Measurements from ENCODE around the gene INAFM1.

Gene INAFM1

DNA sequence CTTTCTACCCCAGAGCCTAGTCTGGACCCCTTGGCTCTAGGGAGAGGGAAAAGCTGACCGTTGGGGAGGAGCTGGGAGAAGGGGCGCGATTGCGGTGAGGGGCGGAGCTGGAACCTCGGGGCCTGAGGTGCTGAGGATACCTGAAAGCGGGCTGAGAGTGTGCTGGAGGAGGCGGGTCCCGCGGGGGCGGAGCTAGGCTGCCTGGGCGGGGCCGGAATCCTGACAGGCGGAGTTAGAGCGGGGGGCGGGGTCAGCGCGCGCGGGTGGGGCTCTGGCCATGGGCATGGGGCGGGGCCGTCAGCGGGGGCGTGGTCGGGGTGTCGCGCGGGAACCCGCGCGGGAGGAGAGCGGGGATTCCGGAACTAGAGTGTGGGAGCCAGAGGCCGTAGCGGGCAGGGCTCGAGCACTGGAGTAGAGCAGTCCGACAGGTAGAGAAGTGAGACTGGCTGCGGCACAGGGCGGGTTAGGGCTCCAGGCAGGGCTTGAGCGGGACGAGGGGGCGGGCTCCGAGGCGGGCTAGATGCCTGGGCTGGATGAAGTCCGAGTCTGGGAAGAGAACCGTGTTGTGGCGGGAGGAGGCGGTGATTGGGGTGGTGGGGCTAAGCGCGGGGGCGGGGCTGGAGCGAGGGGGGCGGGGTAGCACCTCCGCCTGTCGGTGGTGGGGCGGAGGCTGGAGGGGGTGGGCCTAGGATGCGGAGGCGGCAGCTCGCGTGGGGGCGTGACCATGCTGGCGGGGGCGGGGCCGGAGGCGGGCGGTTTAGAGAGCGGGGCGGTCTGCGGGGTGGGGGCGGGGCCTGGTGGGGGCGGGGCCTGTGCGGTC lies at the start of gene INAFM1:
INAFM1 (plus strand) TSS at position 815 of the 820 bp plus-strand sequence. CDS start 35 bp downstream, outside the sequence.
- in situ Hi-C loops (cut with MboI; ENCODE audit: low sequenced_read_pairs) = no loop called here

DNA sequence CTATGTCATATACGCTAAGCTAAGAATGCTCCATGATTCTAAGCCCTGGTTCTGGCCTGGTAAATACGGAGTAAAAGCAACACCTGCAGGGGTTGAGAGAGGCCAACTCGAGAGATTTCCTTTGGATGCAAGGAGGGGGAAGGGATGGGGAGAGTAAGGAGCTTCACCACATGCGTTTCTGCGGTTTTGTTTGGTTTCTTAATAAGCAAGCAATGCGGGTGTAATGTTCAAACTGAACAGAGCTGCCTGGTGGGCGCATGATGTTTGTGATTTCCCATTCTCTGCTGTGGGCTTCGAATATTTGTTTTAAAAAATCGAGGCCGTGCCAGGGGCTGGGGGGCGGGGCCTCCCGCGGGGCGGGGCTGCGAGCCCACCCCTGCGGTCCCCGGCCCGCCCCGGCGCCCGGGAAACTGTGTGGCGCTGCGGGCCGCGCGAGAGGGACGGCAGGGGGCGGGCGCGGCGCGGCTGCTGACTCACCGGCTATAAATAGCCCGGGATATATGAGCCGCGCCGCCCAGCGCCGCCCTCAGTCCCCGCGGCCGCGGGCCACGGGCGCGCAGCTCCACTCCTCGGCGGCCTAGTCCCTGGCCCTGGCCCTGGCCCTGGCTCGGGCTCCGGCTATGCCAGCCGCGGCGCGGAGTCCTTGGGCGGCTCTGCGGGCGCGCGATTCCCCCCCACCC lies 48.8 kb upstream of the INAFM1 start:
- in situ Hi-C loops (cut with MboI; ENCODE audit: low sequenced_read_pairs) = no loop called here

- in situ Hi-C loops (cut with MboI; ENCODE audit: low sequenced_read_pairs) = no loop called here
Measured at GRCh38 chr19:47226426-47227351, 48.0 kb upstream of the INAFM1 start.

DNA sequence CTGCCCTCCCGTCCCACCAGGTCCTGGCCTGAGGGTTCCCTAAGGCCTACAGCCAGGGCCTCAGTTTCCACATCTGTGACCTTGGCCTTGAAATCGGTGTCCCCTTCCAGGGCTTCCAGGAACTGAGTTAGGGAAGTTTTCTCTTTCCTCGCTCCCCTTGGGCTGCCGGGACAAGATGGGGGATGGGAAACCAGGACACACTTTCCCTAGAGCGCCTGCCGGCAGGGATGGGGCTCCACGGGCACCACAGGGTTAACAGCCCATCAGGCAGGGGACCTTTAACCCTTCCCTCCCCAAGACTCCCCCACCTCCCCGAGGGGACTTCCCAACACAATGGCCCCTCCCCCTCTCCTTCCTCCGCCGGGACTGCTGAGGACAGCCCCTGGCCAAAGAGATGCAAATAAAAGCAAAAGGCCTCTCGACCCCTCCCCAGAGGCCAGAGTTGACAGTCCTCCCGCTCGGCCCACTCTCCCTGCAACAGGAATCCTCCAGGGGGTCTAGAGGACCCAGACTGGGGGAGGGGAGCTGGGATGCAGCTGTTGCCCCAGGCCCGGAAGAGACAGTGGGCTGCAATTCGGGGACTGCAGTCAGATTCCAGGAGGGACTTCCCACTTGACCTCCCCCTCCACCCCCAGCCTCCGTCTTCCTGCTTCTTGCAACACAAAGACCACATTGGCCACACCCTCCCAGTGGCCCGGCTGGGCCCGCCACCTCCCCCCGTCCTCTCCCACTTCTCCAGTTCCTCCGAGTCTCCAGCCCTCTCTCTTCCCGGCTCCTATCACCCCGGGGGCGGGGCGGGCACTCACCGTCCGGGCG lies 47.1 kb upstream of the INAFM1 start:
- in situ Hi-C loops (cut with MboI; ENCODE audit: low sequenced_read_pairs) = no loop called here

GRCh38 chr19:47228168-47228936 lies 46.3 kb upstream of the INAFM1 start:
- in situ Hi-C loops (cut with MboI; ENCODE audit: low sequenced_read_pairs) = no loop called here

DNA sequence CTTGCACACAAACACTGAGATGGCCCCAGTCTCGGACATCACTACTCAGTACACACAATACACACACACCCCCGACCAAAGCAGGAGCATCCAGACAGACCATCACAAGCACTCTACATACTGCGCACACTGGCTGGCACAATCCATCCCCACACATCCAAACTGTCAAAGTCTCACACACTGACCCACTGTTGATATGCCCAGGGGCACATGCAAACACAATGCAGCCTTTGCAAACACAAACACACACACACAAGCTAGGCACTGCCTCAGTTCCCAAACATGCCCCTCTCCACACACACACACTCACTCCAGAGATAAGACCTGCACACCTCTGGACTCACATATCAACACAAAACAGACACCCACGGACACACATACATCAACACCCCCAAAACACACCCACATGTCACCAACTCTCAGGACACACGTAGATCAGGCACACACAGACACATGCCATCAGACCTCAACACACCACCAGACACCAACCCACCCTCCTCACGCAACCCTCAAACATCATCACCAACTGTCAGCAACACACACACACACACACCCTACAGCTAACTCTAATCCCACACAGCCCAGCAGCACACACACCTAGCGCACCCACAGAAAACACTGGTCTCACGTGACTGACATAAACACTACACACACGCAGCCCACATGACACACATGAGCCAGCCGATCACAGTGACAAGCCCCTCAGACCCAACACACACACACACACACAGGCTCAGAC lies 45.6 kb upstream of the INAFM1 start:
- in situ Hi-C loops (cut with MboI; ENCODE audit: low sequenced_read_pairs) = no loop called here

GRCh38 chr19:47229676-47230053 lies 45.0 kb upstream of the INAFM1 start:
- in situ Hi-C loops (cut with MboI; ENCODE audit: low sequenced_read_pairs) = no loop called here

GRCh38 chr19:47230054-47230920 lies 44.4 kb upstream of the INAFM1 start:
- in situ Hi-C loops (cut with MboI; ENCODE audit: low sequenced_read_pairs) = no loop called here

DNA sequence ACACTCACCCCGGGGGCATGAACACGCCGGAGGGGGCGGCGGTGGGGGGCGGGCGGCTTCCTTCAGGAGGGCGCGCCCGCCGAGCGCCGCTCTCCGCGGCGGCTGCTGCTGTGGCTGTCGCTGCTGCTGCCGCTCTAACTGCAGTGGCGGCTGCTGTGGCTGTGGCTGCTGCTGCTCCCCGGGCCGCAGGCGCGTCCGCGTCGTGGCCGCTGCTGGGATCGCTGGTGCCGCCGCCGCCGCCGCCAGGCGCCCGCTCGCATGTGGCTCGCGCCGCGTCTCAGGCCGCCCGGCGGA lies 43.8 kb upstream of the INAFM1 start, which contains the start of gene BBC3:
BBC3 (minus strand) TSS at position 279 of the 294 bp plus-strand sequence. CDS start 2,768 bp downstream, outside the sequence.
- in situ Hi-C loops (cut with MboI; ENCODE audit: low sequenced_read_pairs) = no loop called here

DNA sequence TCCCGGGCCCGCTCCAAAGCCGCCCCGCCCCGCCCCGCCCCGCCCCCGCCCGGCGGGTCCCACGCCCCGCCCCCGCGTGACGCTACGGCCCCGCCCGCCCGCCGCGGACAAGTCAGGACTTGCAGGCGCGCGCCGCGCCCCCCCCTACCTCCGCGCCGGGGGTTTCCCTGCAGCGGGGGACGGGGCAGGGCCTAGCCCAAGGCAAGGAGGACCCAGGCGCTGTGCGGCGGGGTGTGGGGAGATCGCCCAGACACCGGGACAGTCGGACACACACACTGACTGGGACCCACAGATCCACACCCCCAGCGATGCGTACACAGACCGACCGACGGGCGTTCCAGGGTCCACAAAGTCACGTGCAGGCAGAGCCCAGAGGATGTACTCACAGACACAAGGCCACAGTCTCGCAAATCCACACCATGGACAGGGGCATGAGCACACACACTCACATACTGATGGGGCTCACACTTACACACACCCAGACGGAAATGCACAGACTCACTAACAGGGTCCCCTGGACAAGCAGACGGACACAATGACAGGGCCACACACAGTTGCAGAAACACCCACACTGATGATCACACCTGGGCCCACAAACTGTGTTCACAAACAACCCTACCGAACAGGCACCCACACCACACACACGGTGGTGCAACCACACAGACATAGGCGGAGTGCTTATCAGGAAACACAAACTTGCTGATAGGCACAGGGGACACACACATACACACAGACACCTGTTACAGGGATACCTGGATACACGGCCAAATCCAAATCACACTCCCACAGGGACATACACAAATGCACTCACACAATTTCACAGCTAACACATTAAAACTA lies 43.2 kb upstream of the INAFM1 start:
- in situ Hi-C loops (cut with MboI; ENCODE audit: low sequenced_read_pairs) = no loop called here

GRCh38 chr19:47232422-47233211 lies 42.1 kb upstream of the INAFM1 start:
- in situ Hi-C loops (cut with MboI; ENCODE audit: low sequenced_read_pairs) = no loop called here

DNA sequence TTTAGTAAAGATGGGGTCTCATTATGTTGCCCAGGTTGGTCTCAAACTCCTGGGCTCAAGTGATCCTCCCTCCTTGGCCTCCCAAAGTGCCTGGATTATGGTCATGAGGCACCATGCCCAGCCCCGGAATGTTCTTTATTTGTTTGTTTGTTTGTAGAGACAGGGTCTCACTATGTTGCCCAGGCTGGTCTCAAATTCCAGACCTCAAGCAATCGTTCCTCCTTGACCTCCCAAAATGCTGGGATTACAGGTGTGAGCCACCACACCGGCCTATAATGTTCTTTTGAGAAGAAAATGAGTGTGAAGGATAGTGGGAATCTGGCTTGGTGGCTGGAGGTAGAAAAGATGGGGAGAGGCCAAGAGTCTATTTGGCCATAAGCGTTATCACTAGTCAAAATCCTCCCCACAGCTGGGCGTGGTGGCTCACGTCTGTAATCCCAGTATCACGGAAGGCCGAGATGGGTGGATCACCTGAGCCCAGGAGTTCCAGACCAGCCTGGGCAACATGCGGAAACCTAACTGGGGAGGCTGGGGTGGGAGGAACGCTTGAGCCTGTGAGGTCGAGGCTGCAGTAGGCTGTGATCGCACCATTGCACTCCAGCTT lies 38.5 kb upstream of the INAFM1 start:
- in situ Hi-C loops (cut with MboI; ENCODE audit: low sequenced_read_pairs) = no loop called here

DNA sequence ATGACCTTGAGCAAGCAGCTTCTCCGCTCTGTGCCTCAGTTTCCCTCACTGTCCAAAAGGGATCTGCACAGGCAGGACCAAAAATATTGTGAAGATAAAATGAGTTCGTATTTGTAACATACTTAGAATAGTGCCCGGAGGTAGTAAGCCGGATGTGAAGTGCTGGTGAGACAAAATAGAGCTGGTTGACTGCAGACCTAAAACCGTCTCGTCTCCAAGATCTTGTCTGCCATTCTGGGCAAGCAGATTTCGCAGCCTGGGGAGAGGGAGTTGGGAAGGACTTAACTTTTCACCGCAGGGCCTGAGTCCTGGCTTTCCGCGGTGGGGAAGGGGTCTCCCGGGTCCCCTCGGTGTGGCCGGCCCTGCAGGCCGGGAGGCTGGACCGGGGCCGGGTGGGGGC lies 35.5 kb upstream of the INAFM1 start:
- in situ Hi-C loops (cut with MboI; ENCODE audit: low sequenced_read_pairs) = no loop called here

- in situ Hi-C loops (cut with MboI; ENCODE audit: low sequenced_read_pairs) = no loop called here
Measured at GRCh38 chr19:47239610-47240296, 34.9 kb upstream of the INAFM1 start.

GRCh38 chr19:47240556-47240955 lies 34.1 kb upstream of the INAFM1 start:
- in situ Hi-C loops (cut with MboI; ENCODE audit: low sequenced_read_pairs) = no loop called here
